GM18951 (cell line): ENCODE measurements around the gene SHISAL1.

Source experiments
- POLR2A ChIP-seq: IDR thresholded peaks from 4 replicates; pipeline ENCODE4 v1.6.1; 2011; ENCODE audit warnings: mild to moderate bottlenecking; ENCODE audit not compliant: insufficient read length, insufficient read depth; ENCODE audit errors: extremely low read depth
- in situ Hi-C: fragments of 300-500 bp; cut with MboI; formaldehyde crosslinking; loops from one replicate; pipeline ENCODE4 v1.12.0; 2022; ENCODE audit warnings: low sequenced_read_pairs, mixed read lengths, inconsistent platforms; ENCODE audit not compliant: unreplicated experiment

SHISAL1 gene

DNA sequence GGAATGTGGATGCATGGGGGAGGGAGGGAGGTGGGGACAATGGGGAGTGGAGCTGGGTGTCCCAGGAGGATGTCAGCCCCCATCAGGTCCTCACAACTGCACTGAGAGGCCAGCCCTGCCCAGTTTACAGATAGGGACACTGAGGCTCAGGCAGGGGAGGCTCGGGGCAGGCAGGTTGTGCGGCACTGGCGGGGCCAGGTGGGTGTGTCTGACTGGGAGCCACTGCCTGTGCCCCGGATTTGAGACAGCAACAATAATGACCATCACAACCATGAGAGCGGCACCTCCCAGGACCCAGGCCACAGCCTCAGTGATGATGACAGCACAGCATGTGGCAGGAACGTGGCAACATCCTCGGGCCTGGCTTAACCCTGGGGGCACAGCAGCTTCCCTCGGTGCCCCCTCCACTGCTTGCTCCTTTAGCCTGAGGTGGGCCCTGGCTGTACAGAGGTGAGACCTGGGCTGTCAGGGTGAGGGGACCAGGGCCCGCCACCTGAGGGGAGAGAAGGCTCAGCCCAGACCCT lies 32.0 kb downstream of the SHISAL1 start:
- no peak for TF ChIP-seq POLR2A
- in situ Hi-C loops, result no loop called here

DNA sequence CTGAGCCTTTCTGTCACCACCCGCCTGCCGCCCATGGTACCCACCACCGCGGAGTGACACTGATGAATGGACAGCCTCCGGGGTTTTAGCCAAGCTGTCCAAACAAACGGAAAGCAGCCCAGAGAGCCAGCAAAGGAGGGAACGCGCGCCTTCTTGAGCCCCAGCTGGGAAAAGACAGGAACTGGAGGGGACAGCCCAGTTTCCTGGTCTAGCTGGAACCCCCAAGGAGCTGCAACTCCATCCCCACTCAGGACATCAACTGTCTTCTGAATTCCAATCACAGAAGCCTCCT lies 33.7 kb downstream of the SHISAL1 start:
- no peak for TF ChIP-seq POLR2A
- in situ Hi-C loops, result no loop called here

DNA sequence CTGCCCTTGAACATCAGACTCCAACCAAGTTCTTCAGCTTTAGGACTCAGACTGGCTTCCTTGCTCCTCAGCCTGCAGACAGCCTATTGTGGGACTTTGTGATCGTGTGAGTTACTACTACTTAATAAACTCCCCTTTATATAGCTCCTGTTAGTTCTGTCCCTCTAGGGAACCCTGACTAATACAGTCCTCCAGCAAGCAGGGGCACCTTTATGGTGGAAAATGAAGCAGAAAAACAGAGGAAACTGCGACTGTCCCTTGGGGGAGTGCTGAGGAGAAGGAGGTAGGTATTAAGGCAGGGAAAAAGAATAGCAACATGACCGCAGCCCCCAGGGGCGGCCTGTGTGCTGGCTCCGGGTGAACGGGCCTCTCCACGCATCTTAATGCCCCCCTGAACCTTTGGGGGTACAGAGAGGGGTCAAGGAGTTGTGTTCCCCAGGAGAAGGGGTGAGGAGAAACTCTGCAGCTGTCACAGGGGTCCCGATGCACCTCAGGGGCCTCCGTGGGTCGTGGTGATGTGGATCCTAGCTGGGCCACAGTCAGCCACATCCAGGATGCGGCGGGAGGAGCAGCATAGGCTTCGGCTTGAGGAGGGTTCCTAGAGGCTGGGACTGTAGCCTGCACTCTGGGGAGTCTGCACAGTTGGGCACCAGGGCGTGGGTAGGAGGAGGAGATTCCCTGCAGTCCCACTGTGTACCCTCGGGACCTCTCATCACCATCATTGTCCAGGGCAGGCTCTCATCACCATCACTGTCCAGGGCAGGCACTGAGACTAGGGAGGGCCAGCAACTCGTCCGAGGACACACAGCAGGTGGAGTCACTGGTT lies 34.3 kb downstream of the SHISAL1 start:
- in situ Hi-C loops, result no loop called here
- TF ChIP-seq POLR2A, result no peak

DNA sequence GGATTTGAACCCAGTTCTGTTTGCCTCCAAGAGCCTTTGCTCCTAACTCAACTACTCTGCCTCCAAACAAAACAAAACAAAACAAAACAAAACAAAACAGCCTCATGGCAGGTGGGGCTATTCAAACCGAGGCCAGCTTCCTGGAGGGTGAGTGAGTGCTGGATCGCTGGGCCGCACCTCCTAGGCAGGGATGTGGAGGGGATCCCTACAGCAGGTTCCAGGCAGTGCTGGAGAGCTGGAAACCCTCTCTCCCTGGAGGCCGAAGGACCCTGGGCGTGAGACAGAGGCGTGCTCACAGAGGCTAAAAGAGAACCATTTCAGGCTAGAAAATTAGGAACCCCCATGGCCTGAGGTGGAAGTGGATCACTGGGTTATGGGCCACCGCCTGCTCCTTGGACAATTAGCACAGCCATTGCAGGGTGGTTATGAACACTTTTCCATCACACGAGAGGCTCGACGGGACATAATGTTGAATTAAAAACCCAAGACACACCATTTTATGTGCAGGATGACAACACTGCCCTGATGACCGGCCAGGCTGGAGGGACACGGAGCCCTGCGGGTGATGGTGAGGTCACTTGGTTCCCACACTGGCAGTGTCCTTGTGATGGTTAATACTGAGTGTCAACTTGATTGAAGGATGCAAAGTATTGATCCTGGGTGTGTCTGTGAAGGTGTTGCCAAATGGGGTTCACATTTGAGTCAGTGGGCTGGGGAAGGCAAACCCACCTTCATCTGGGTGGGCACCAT lies 35.2 kb downstream of the SHISAL1 start:
- in situ Hi-C loops, result no loop called here
- TF ChIP-seq POLR2A, result no peak

DNA sequence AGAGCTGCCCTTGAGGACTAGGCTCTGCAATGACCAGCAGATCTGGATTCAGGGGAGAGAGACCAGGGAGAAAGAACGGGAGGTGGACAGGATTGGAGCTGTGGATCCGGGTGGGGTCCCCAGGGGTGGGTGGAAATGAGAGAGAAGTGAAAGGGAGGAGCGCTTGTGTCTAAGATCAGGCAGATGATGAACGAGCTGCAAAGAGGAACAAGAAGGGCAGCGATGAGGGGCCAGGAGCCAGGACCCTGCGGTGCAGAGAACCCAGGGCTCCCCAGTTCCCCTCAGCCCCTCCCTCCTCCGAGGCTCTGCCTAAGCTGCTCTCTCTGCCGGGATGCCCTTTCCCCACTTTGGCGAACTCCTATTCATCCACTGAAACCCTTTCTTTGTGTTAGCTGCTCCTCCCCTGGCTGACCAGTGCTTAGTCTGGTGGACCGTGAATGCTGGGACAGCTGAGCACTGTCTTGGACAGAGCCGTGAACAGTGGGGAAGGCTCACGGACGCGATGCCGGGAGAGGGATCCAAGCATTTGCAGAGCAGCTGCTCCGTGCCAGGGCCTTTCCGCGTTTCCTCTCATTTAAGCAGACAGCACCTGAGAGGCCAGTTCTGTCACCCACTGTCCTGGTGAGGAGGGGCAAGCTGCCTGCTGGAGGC lies 35.9 kb downstream of the SHISAL1 start:
- in situ Hi-C loops, result no loop called here
- no peak for TF ChIP-seq POLR2A

DNA sequence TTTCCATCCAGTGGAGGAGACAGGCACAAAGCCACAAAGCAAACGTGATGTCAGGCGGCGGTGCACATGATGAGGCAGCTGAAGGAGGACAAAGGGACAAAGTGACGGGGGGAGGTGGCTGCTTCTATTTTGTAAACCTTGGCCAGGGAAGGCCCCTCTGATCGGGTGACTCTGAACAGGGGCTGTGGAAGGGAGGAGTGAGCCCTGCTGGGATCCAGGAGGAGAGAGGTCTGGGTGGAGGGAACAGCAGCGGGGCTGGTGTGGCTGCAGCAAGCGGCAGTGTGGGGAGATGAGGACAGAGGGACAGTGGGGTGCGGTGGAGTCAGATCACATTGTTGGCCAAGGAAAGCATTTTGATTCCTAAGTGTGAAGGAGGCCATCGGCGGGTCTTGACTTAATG lies 36.7 kb downstream of the SHISAL1 start:
- in situ Hi-C loops, result no loop called here
- no peak for TF ChIP-seq POLR2A

DNA sequence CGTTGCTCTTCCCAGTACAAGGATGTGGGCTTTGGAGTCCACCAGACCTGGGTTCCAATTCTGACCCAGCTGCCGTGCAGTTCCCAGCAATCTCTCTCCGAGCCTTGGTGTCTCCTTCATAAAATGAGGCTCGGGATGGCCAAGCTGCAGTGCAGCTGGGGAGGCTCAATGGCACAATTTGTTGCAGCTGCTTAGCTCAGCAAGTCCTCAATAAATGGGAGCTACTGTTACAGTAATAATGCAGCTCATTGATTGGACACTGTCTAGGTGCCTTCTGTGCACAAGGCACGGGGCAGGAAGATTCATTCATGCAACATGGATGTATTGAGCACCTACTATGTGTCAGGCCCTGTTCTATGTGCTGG lies 37.1 kb downstream of the SHISAL1 start:
- no peak for TF ChIP-seq POLR2A

DNA sequence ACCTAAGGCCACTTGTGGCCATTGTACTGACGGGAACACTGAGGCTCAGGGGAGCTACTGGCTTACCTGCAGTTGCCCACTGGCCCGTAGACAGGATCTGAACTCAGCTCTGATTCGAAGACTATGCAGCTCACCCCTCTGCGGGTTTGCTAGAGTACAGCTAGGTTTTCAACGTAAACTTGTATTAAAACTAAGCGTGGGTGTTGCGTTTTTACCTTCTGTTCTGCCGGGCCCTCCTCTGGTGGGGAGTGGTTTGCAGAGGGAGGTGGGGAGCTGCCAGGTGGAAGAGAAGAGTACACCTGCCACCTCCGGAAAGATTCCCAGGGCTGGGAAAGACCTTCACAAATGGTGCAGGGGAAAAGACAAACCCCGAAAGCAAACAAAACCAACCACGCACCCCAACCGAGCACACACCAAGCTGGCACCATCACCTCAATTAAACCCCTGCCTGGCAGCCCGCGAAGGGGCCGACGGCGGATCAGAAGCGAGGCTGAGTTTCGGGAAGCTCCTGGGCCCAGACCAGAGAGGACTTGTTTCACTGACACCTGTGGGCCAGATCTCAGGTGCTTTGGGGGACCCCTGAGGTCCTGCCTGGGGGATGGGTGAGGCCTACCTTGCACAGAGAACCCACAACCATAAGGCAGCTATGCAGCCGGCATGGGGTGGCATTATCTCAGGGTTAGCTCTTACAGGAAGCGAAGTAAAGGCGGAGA lies 37.7 kb downstream of the SHISAL1 start:
- in situ Hi-C loops, result no loop called here
- no peak for TF ChIP-seq POLR2A

More for the DNA sequence above, 37.1 kb downstream of the SHISAL1 start:
- in situ Hi-C loops, result no loop called here

DNA sequence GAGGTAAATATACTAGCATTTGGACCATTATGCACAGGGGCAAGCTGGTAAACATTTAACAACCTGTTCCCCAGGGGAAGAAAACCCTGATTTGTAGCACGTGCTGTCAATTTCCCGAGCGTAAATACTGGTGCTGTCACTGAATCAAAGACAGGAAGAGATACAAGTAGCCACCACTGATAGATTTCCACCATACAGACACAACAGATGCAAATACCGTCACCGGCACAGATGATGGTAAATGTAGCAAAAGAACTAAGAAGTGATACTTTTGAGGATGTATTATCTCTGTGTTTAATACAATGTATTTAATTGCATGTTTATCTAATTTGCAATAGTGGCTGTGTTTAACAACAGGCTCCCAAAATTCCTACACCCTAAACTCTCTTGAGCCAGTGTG lies 39.6 kb downstream of the SHISAL1 start:
- no peak for TF ChIP-seq POLR2A
- in situ Hi-C loops, result no loop called here

DNA sequence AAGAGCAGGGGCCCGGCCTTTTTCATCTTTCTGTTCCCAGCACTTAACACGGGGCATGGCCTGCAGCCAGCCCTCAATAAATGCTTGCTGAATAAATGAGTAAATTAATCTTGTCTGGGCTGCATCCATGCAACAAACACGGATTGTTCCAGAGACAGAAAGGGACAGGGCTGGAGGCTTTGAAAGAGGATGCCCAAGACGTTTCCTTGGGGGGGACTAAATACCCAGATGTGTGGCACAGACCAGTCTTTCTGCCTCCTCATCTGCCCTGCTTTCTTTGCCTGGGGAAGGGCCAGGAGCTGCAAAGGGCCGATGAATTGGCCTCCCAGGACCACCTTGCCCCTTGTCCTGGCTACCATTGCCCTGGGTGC lies 40.4 kb downstream of the SHISAL1 start:
- in situ Hi-C loops, result no loop called here
- TF ChIP-seq POLR2A, result no peak

DNA sequence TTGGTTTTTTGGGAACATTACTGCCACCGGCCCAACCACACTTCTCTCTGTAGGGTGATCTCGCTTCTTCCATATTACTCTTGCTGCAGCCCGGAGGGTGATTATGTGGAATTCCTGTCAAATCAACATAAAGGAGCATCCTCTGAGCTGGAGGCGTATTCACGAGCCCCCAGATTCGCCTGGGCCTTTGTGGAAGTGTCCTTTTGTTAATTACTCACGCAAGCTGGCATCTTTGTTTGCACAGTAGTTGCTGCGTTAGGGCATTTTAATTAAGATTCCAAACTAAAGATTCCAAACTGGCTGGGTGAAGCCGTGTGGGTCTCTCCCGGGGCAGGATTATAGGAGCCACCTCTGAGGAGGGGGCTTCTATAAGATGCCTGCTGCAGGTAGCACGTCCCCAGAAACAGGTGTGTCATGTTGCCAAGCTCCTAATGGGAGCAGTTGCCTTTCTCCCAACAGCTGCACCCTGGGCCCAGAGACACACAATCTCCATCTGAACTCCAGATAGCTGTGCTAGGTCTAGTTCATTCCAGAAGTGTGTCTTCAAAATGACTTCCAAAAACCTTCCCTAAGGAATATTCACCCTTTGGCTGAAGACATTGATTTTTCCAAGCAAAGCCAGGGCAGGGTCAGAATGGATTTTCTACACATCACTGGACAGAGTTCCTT lies 40.9 kb downstream of the SHISAL1 start:
- TF ChIP-seq POLR2A, result no peak
- in situ Hi-C loops, result no loop called here

DNA sequence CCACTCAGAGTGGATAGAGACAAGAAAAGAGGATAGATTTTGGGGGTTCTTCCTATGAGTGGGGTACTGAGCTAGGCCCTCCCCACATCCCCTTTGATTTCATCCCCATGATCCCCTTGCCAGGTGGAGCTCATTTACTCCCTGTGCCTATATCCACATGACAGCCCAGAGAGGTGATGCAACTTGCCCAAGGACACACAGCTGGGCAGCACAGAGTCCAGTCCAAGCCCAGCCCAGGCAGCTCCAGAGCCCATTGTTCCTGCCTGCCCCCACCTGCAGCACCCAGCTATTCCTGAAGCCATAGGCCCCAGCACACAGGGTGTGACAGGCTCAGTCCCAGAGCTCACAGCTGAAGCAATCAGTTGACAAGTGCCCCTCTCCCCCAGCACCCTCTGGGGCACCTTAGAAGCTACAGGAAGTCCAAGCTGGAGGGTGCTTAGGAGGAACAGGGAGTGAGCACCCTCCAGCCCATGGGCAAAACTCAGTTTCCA lies 41.7 kb downstream of the SHISAL1 start:
- TF ChIP-seq POLR2A, result no peak
- in situ Hi-C loops, result no loop called here

DNA sequence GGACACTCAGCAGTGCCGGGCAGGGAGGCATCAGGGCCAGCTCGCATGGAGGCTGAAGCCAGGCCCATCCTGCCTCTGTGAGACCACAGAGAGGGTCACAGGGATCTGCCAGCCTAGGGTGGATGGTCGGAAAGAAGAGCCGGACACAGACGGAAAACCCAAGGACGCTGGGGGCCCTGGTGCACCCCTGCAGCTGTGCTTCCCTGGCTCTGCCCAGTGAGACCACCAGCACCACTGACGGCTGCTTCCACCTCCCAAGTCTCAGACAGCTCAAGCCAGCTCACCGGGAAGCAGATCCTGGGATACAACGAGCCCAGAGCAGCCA lies 42.2 kb downstream of the SHISAL1 start:
- no peak for TF ChIP-seq POLR2A
- in situ Hi-C loops, result no loop called here
